Measurements from ENCODE around the gene PRKN.

- TF ChIP-seq MXI1 (conservative IDR thresholded peaks at IDR 0.05; ENCODE audit: poor library complexity, severe bottlenecking) (no peak), CTCF (IDR thresholded peaks at IDR 0.05; ENCODE audit: poor library complexity, severe bottlenecking) (no peak), EP300 (conservative IDR thresholded peaks at IDR 0.05; ENCODE audit: poor library complexity, severe bottlenecking) (no peak), EZH2 (IDR thresholded peaks at IDR 0.05; ENCODE audit: borderline replicate concordance, insufficient read depth, low read length, poor library complexity, severe bottlenecking) (no peak), TAF1 (IDR thresholded peaks at IDR 0.05; ENCODE audit: low read depth) (no peak), POLR2AphosphoS5 (IDR thresholded peaks at IDR 0.05) (no peak), SMC3 (conservative IDR thresholded peaks at IDR 0.05; ENCODE audit: poor library complexity) (no peak), RAD21 (conservative IDR thresholded peaks at IDR 0.05) (no peak), REST (IDR thresholded peaks at IDR 0.05; ENCODE audit: borderline replicate concordance) (no peak)
Observed at GRCh38 chr6:162612613-162613012, 115.0 kb downstream of the PRKN start.

Data from neural cell (in vitro differentiated cells).